SU-DHL-6 (cell line): ENCODE results near the gene BMP7.

ENCODE experiments used
- CTCF ChIP-seq: fragments of 200-600 bp; sonication (generic); IDR thresholded peaks from one replicate; pipeline ENCODE4 v1.5.1; 2017; ENCODE audit warnings: antibody characterized with exemption, mild to moderate bottlenecking, low read length, moderate library complexity; ENCODE audit not compliant: insufficient read depth, poor library complexity, severe bottlenecking
- EZH2phosphoT487 ChIP-seq: fragments of 200-600 bp; sonication (generic), shearing (Covaris generic); conservative IDR thresholded peaks from 2 replicates; pipeline ENCODE4 v1.6.1; 2018; ENCODE audit warnings: mild to moderate bottlenecking, antibody characterized with exemption, low read length, moderate library complexity, mixed read lengths

GRCh38 chr20:57173986-57174385 is 92.5 kb downstream of the BMP7 start:
- TF ChIP-seq CTCF (no peak), EZH2phosphoT487 (no peak)
